BE2C (cell line): Measurements from ENCODE around the gene TTC31.

Experiments used
- DNase-seq: peaks from one replicate; pipeline ENCODE4 v3.0.0-alpha.2; 2020
- H3K27me3 ChIP-seq: fragments of 250-450 bp; sonication (Bioruptor Pico); 2 replicates; pipeline ENCODE4 v1.5.1; 2020; ENCODE audit warnings: mild to moderate bottlenecking
- H3K36me3 ChIP-seq: fragments of 250-450 bp; sonication (Bioruptor Pico); 2 replicates; pipeline ENCODE4 v1.5.1; 2020; ENCODE audit warnings: mild to moderate bottlenecking
- H3K4me1 ChIP-seq: fragments of 250-450 bp; sonication (Bioruptor Pico); 2 replicates; pipeline ENCODE4 v1.5.1; 2020
- H3K4me3 ChIP-seq: 2 replicates; pipeline ENCODE4 v1.5.1; 2011; ENCODE audit warnings: low read depth, low read length
- H3K9me3 ChIP-seq: fragments of 250-450 bp; sonication (Bioruptor Pico); 2 replicates; pipeline ENCODE4 v1.5.1; 2020
- CTCF ChIP-seq: IDR thresholded peaks from 2 replicates; pipeline ENCODE4 v1.5.1; 2012; ENCODE audit warnings: mild to moderate bottlenecking, low read depth, low read length

The TTC31 gene

GRCh38 chr2:74444498-74445318, 38.2 kb upstream of the TTC31 start:
- no peak for TF ChIP-seq CTCF
- no peaks in the 10 kb centered on the region for H3K36me3 ChIP-seq
- DNase-seq = no peak
- no peaks in the 10 kb centered on the region for H3K9me3 ChIP-seq
- H3K27me3 ChIP-seq = no peaks in the 10 kb centered on the region
- H3K4me1 ChIP-seq = peaks cover 3% of the 10 kb centered on the region; the same call in 1 of the 2 replicates
- H3K4me3 ChIP-seq = no peak overlapping the region

- TF ChIP-seq CTCF = no peak
- Histone ChIP-seq H3K27me3 (no peaks in the 10 kb centered on the region), H3K4me1 (no peaks in the 10 kb centered on the region), H3K9me3 (no peaks in the 10 kb centered on the region), H3K36me3 (no peaks in the 10 kb centered on the region), H3K4me3 (no peak overlapping the region)
- DNase-seq = no peak
These were observed 35.5 kb upstream of the TTC31 start for GRCh38 chr2:74447230-74447999.

GRCh38 chr2:74448771-74449170, 34.1 kb upstream of the TTC31 start:
- no peaks in the 10 kb centered on the region for H3K27me3 ChIP-seq
- no peak for DNase-seq
- no peaks in the 10 kb centered on the region for H3K9me3 ChIP-seq
- no peak overlapping the region for H3K4me3 ChIP-seq
- no peak for TF ChIP-seq CTCF
- H3K36me3 ChIP-seq = no peaks in the 10 kb centered on the region
- H3K4me1 ChIP-seq = no peaks in the 10 kb centered on the region

- H3K9me3 ChIP-seq = no peaks in the 10 kb centered on the region
- no peaks in the 10 kb centered on the region for H3K27me3 ChIP-seq
- no peak for TF ChIP-seq CTCF
- no peaks in the 10 kb centered on the region for H3K36me3 ChIP-seq
- no peak overlapping the region for H3K4me3 ChIP-seq
- no peaks in the 10 kb centered on the region for H3K4me1 ChIP-seq
- DNase-seq = no peak
These were observed 32.2 kb upstream of the TTC31 start for GRCh38 chr2:74450570-74451190.

- no peaks in the 10 kb centered on the region for H3K36me3 ChIP-seq
- peak; percentile 85 for DNase-seq
- no peaks in the 10 kb centered on the region for H3K9me3 ChIP-seq
- H3K27me3 ChIP-seq = no peaks in the 10 kb centered on the region
- TF ChIP-seq CTCF = no peak
- H3K4me3 ChIP-seq = peak within 1 kb of the TSS; percentile 84
- no peaks in the 10 kb centered on the region for H3K4me1 ChIP-seq
These were observed 28.0 kb upstream of the TTC31 start, which contains the start of gene INO80B for GRCh38 chr2:74454654-74455511. INO80B (plus strand) TSS chr2:74455087; CDS start chr2:74455117, 30 bp downstream.
